Esophagus muscularis mucosa (tissue), 4 donors: Measurements from ENCODE around the gene PHF21A.

Experiments used
- EP300 ChIP-seq: sonication (generic); formaldehyde crosslinking; IDR thresholded peaks from one replicate; pipeline ENCODE4 v1.6.1; 2017; ENCODE audit warnings: antibody characterized with exemption
- POLR2A ChIP-seq: fragments of 450-650 bp; IDR thresholded peaks from one replicate; pipeline ENCODE4 v1.6.1; 2017; ENCODE audit warnings: antibody characterized with exemption, moderate library complexity, mild to moderate bottlenecking, low read depth
- TF ChIP-seq, protein P1 (sequence below), 3 experiments: fragments of 200-600 bp in 2 of 3; fragments of 450-650 bp in 1 of 3; sonication (generic) in 2 of 3; IDR thresholded peaks; one replicate each; pipeline ENCODE4 v1.5.1; 2017 to 2019; ENCODE audit warnings: antibody characterized with exemption in 3 of 3, mild to moderate bottlenecking in 2 of 3, moderate library complexity in 1 of 3

GRCh38 chr11:46010100-46010499 is 111.2 kb downstream of the PHF21A start:
- TF ChIP-seq, protein P1, sequence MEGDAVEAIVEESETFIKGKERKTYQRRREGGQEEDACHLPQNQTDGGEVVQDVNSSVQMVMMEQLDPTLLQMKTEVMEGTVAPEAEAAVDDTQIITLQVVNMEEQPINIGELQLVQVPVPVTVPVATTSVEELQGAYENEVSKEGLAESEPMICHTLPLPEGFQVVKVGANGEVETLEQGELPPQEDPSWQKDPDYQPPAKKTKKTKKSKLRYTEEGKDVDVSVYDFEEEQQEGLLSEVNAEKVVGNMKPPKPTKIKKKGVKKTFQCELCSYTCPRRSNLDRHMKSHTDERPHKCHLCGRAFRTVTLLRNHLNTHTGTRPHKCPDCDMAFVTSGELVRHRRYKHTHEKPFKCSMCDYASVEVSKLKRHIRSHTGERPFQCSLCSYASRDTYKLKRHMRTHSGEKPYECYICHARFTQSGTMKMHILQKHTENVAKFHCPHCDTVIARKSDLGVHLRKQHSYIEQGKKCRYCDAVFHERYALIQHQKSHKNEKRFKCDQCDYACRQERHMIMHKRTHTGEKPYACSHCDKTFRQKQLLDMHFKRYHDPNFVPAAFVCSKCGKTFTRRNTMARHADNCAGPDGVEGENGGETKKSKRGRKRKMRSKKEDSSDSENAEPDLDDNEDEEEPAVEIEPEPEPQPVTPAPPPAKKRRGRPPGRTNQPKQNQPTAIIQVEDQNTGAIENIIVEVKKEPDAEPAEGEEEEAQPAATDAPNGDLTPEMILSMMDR (IDR thresholded peaks at IDR 0.05), result no peak
- TF ChIP-seq EP300, result no peak
- no peak for TF ChIP-seq POLR2A
